Activated naive CD8-positive, alpha-beta T cell treated with anti-CD3 and anti-CD28 coated beads, Interleukin-2, amount 50 U/mL, for 16 hours (primary cell): ENCODE results near the gene ZCWPW1.
"Not testable (repeated sequence)": the region's sequence is repeated elsewhere in the genome, so short reads cannot be mapped to it uniquely, and the experiment has no call there.

Source experiments
- DNase-seq: peaks from one replicate; pipeline ENCODE4 v3.0.0-alpha.2; 2020; ENCODE audit warnings: low read depth, low spot score

ZCWPW1 gene

GRCh38 chr7:100353685-100354330 lies 74.7 kb downstream of the ZCWPW1 start:
- peak; percentile 11 for DNase-seq

GRCh38 chr7:100352984-100353684 lies 75.4 kb downstream of the ZCWPW1 start:
- DNase-seq: no peak

GRCh38 chr7:100352230-100352781 lies 76.2 kb downstream of the ZCWPW1 start:
- DNase-seq: not testable (repeated sequence)

- no peak for DNase-seq
Observed at GRCh38 chr7:100351657-100352058, 76.8 kb downstream of the ZCWPW1 start.
